K562 (cell line): ENCODE results near the gene UNC5B. TPM values are rescaled to one million over a fixed set of nuclear protein-coding genes. Genes with fewer than 3 reads are reported as not detected.

Experiments
- ATAC-seq: fragments of 200-7000 bp; cut with Tn5 transposase; 3 replicates; pipeline ENCODE4 v1.9.1; 2020; ENCODE audit warnings: moderate library complexity
- BruUV-seq: library from RNA; stranded (reverse); fragments of 400-500 nt; replicated peaks from 2 replicates; lab custom pipeline; 2021; lab: Mats Ljungman, UMichigan
- CTCF ChIA-PET: fragments of 300-600 bp; formaldehyde crosslinking; extraction: SDS; loops from one replicate; lab custom pipeline; 2021; ENCODE audit warnings: low intra/inter-chr PET ratio; lab: Yijun Ruan, JAX
- POLR2A ChIA-PET: fragments of 300-600, 350-650 bp; sonication (Branson Sonifier 250); formaldehyde crosslinking; extraction: SDS; loops from one replicate; lab custom pipeline; 2021; ENCODE audit warnings: antibody characterized with exemption, inconsistent platforms; lab: Yijun Ruan, JAX
- DNase-seq, 4 experiments: peaks; one replicate each; pipeline versions ENCODE4 v3.0.0 to v3.0.0-alpha.2; 2011 to 2018; ENCODE audit warnings: low spot score in 3 of 4, mixed read lengths in 3 of 4; ENCODE audit errors: extremely low read depth in 1 of 4
- FAIRE-seq: peaks from 2 replicates; lab custom pipeline; 2011; peaks lifted over from hg19 to GRCh38; lab: Jason Lieb, UNC
- H2AFZ ChIP-seq: 2 replicates; pipeline ENCODE4 v1.6.0; 2011; ENCODE audit warnings: low read depth, low read length, control low read depth, inconsistent platforms
- H3K27ac ChIP-seq: fragments of 200-600 bp; 3 replicates; pipeline ENCODE4 v1.8.0; 2011; ENCODE audit warnings: low read depth, mild to moderate bottlenecking, control low read depth, inconsistent platforms, low read length, moderate library complexity, mixed read lengths; ENCODE audit errors: extremely low read depth
- H3K27me3 ChIP-seq, 2 experiments: fragments of 300-600 bp in 1 of 2; 2 replicates in 1 of 2; 3 replicates in 1 of 2; pipeline versions ENCODE4 v1.6.0 to v1.8.0; 2011; ENCODE audit warnings: inconsistent platforms in 2 of 2, low read length in 2 of 2, mild to moderate bottlenecking in 1 of 2, mixed read lengths in 1 of 2, moderate library complexity in 1 of 2; ENCODE audit not compliant: control insufficient read depth in 2 of 2, insufficient read depth in 2 of 2
- H3K36me3 ChIP-seq: fragments of 300-600 bp; 3 replicates; pipeline ENCODE4 v1.8.0; 2011; ENCODE audit warnings: mild to moderate bottlenecking, low read length, inconsistent platforms; ENCODE audit not compliant: control insufficient read depth, insufficient read depth
- H3K4me1 ChIP-seq, 2 experiments: fragments of 200-600 bp in 1 of 2; replicated peaks in 1 of 2; 2 replicates in 1 of 2; 3 replicates in 1 of 2; pipeline versions ENCODE4 v1.5.1 to v1.8.0; 2011; ENCODE audit warnings: inconsistent platforms in 2 of 2, low read length in 2 of 2, mild to moderate bottlenecking in 1 of 2, mixed read lengths in 1 of 2, moderate library complexity in 1 of 2; ENCODE audit not compliant: control insufficient read depth in 2 of 2, insufficient read depth in 2 of 2
- H3K4me2 ChIP-seq: 2 replicates; pipeline ENCODE4 v1.6.1; 2011; ENCODE audit warnings: low read length, control low read depth, inconsistent platforms, mixed read lengths; ENCODE audit not compliant: insufficient read depth
- H3K4me3 ChIP-seq: fragments of 200-600 bp; sonication (generic), shearing (Covaris generic); 2 replicates; pipeline ENCODE4 v1.5.1; 2016; ENCODE audit warnings: control low read depth, inconsistent platforms
- H3K79me2 ChIP-seq: fragments of 200-600 bp; 3 replicates; pipeline ENCODE4 v1.8.0; 2011; ENCODE audit warnings: low read length, inconsistent platforms; ENCODE audit not compliant: control insufficient read depth, insufficient read depth
- H3K9ac ChIP-seq, 2 experiments: 2 replicates each; pipeline versions ENCODE4 v1.6.0 to v1.6.1; 2011; ENCODE audit warnings: low read depth in 2 of 2, low read length in 2 of 2, control low read depth in 1 of 2, inconsistent platforms in 1 of 2, mild to moderate bottlenecking in 1 of 2, mixed read lengths in 1 of 2; ENCODE audit not compliant: insufficient read depth in 1 of 2
- H3K9me1 ChIP-seq: one replicate; pipeline ENCODE4 v1.6.0; 2011; ENCODE audit warnings: inconsistent platforms, mild to moderate bottlenecking, low read length, moderate library complexity; ENCODE audit not compliant: control insufficient read depth, insufficient read depth
- H3K9me3 ChIP-seq: replicated peaks from 2 replicates; pipeline ENCODE4 v1.5.1; 2011; ENCODE audit warnings: low read depth, low read length, inconsistent platforms; ENCODE audit not compliant: control insufficient read depth, insufficient read depth
- H4K20me1 ChIP-seq: replicated peaks from 2 replicates; pipeline ENCODE4 v1.6.1; 2011; ENCODE audit warnings: low read length, inconsistent platforms, mixed read lengths; ENCODE audit not compliant: control insufficient read depth, insufficient read depth
- CHD2 ChIP-seq: IDR thresholded peaks from 2 replicates; pipeline ENCODE4 v1.6.1; 2011; ENCODE audit warnings: low read depth, low read length
- KDM4B ChIP-seq, 2 experiments: fragments of 450-650 bp in 1 of 2; sonication (generic) in 1 of 2; IDR thresholded peaks; 2 replicates each; pipeline ENCODE4 v1.6.1; 2016 to 2017; ENCODE audit warnings: borderline replicate concordance in 2 of 2, antibody characterized with exemption in 1 of 2, low read depth in 1 of 2, mild to moderate bottlenecking in 1 of 2
- WGBS: fragments of 100-300 bp; shearing (Covaris generic); methylation state at CpG from one replicate; pipeline ENCODE4 v1.1.6; 2016; ENCODE audit warnings: low coverage, mixed read lengths; ENCODE audit not compliant: insufficient coverage; ENCODE audit errors: missing lambda C conversion rate; 5-methylcytosine and 5-hydroxymethylcytosine counted together
- in situ Hi-C: fragments of 300-500 bp; cut with MboI; formaldehyde crosslinking; loops from 4 replicates; pipeline ENCODE4 v1.15.0; 2018; ENCODE audit warnings: inconsistent platforms, mixed read lengths
- intact Hi-C: fragments of 100-400 bp; cut with micrococcal nuclease; formaldehyde crosslinking; loops from 2 replicates; pipeline ENCODE4 v1.14.2; 2022
- polyA plus RNA-seq, 8 experiments: library from polyadenylated mRNA; depleted of rRNA in 4 of 8; stranded (reverse) in 5 of 8; unstranded in 3 of 8; fragments of >200 nt; fragmentation: Nextera tagmentation in 2 of 8; fragmentation: Illumina TruSeq in 1 of 8; extraction: Ambion mirVana in 2 of 8; extraction: Trizol in 1 of 8; gene quantifications; 2 replicates each; pipeline versions ENCODE4 v1.2.1 to v1.2.3, GENCODE V29; 2011 to 2014; ENCODE audit warnings: inconsistent platforms in 1 of 8, missing spikeins in 1 of 8
- total RNA-seq, 7 experiments: library from RNA; depleted of rRNA in 6 of 7; stranded (reverse); fragments of >200 nt in 6 of 7; fragmentation: Illumina TruSeq in 2 of 7; extraction: Trizol in 2 of 7; gene quantifications; 2 replicates each; pipeline versions ENCODE4 v1.2.1 to v1.2.3, GENCODE V29; 2011 to 2021; ENCODE audit warnings: low replicate concordance in 1 of 7
- TF ChIP-seq, protein P1 (sequence below), 2 experiments: fragments of 200-800 bp in 1 of 2; sonication (Bioruptor generic) in 1 of 2; sonication (generic) in 1 of 2; formaldehyde crosslinking in 1 of 2; IDR thresholded peaks in 1 of 2; conservative IDR thresholded peaks in 1 of 2; 2 replicates each; pipeline versions ENCODE4 v1.5.0 to v1.6.1; 2016 to 2020; ENCODE audit warnings: missing compliant biosample characterization in 1 of 2, missing genetic modification characterization in 1 of 2, missing genetic modification reagents in 1 of 2

UNC5B gene
- total and polyA plus RNA-seq, 9 of the 15 experiments (the other 6 are each of a cell fraction or from before 2014, with no cell fraction given): 0.10 to 8.4 (median 2.1) TPM

DNA sequence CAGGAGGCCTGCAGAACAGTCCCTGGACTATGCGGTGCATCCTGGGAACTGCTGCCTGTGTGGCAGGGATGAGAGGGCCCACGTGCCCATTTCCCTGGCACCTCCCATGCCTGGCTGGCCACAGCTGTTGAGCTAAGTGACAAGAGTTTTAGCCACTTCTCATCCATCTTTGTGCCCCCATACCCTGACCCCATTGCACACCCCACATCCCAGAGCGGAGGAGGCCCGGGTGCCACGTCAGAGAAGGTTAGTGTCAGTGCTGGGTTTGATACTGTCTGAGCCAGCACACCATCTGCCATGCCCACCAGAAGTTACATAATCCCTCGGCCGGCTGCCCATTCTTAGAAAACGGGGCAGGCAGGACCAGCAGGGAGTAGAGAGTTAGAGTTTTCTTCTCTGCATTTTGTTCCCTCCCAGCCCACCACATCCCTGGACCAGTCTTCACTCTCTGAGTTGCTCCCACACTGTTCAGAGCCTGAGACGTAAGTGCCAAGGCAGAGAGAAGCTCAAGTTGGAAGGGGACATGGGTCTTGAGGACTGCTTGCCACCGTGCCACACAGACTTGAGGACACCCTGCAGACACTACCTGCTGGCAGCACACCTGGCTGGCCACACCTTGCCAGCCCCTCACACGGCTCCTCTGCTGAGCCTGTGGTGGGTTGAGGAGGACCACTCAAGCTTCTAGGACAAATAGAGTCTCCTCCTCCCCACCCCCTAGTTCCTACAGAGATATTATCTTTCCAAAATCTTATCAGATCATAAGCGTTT lies 13.1 kb downstream of the UNC5B start:
- Histone ChIP-seq H4K20me1 (peaks cover 24% of the 10 kb centered on the region; the same call in 1 of the 2 replicates), H3K9ac (no peak overlapping the region), H3K9me3 (no peaks in the 10 kb centered on the region), H3K27ac (no peak overlapping the region), H3K79me2 (no peaks in the 10 kb centered on the region), H3K36me3 (no peaks in the 10 kb centered on the region), H2AFZ (no peak overlapping the region), H3K4me3 (no peak overlapping the region), H3K4me2 (no peak overlapping the region), H3K27me3 (0 out of 5 replicates have a peak, but pooled peaks cover 0 to 7% of the 10 kb centered on the region in 2 experiments), H3K9me1 (no peaks in the 10 kb centered on the region), H3K4me1 (peaks cover 13 to 36% of the 10 kb centered on the region in 2 experiments)
- in situ Hi-C loops (no loop called here), intact Hi-C loops (no loop called here)
- no peak for ATAC-seq
- no TSS peak for BruUV-seq
- TF ChIP-seq KDM4B (IDR thresholded peaks at IDR 0.05; ENCODE audit: borderline replicate concordance in 2 of 2, low read depth in 1 of 2) (0 out of 4 replicates have a peak, but pooled peaks of 1 of the 2 experiments have one; percentile 30), CHD2 (no peak)
- TF ChIP-seq, protein P1, sequence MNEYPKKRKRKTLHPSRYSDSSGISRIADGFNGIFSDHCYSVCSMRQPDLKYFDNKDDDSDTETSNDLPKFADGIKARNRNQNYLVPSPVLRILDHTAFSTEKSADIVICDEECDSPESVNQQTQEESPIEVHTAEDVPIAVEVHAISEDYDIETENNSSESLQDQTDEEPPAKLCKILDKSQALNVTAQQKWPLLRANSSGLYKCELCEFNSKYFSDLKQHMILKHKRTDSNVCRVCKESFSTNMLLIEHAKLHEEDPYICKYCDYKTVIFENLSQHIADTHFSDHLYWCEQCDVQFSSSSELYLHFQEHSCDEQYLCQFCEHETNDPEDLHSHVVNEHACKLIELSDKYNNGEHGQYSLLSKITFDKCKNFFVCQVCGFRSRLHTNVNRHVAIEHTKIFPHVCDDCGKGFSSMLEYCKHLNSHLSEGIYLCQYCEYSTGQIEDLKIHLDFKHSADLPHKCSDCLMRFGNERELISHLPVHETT (CRISPR knock-in tag; conservative IDR thresholded peaks at IDR 0.05 in 1 of 2, IDR thresholded peaks at IDR 0.05 in 1 of 2): no peak
- no peak for DNase-seq
- WGBS: 28% methylated on average over 11 of the region's 12 CpGs
- CTCF ChIA-PET: interaction anchor here (0.7 kb wide), 1 partner anchor 10 kb away, joined by 3 read pairs; no protein-coding TSS in a partner anchor
- FAIRE-seq: no peak
- POLR2A ChIA-PET: interaction anchor here (1.1 to 1.4 kb wide), 2 partner anchors 10 to 13 kb away, joined by 3 read pairs; no protein-coding TSS in a partner anchor
